Activated CD8-positive, alpha-beta memory T cell treated with anti-CD3 and anti-CD28 coated beads for 36 hours (primary cell): ENCODE measurements around the gene CDH23. TPM values are rescaled to one million over a fixed set of nuclear protein-coding genes. Genes with fewer than 3 reads are reported as not detected.

Source experiments
- CTCF ChIA-PET: fragments of 350-600 bp; sonication (Branson Sonifier 250); formaldehyde crosslinking; loops from one replicate; lab custom pipeline; 2021; ENCODE audit warnings: antibody characterized with exemption; lab: Charles Lee
- POLR2A ChIA-PET: fragments of 350-600 bp; sonication (Branson Sonifier 250); formaldehyde crosslinking; loops from one replicate; lab custom pipeline; 2021; ENCODE audit warnings: antibody characterized with exemption; lab: Charles Lee
- total RNA-seq, 2 experiments: library from RNA; stranded (reverse); gene quantifications; one replicate each; pipeline ENCODE4 v1.2.3, GENCODE V29; 2021

The CDH23 gene
- total RNA-seq, 2 experiments from 2014 or later: 0.25 to 0.55 TPM

DNA sequence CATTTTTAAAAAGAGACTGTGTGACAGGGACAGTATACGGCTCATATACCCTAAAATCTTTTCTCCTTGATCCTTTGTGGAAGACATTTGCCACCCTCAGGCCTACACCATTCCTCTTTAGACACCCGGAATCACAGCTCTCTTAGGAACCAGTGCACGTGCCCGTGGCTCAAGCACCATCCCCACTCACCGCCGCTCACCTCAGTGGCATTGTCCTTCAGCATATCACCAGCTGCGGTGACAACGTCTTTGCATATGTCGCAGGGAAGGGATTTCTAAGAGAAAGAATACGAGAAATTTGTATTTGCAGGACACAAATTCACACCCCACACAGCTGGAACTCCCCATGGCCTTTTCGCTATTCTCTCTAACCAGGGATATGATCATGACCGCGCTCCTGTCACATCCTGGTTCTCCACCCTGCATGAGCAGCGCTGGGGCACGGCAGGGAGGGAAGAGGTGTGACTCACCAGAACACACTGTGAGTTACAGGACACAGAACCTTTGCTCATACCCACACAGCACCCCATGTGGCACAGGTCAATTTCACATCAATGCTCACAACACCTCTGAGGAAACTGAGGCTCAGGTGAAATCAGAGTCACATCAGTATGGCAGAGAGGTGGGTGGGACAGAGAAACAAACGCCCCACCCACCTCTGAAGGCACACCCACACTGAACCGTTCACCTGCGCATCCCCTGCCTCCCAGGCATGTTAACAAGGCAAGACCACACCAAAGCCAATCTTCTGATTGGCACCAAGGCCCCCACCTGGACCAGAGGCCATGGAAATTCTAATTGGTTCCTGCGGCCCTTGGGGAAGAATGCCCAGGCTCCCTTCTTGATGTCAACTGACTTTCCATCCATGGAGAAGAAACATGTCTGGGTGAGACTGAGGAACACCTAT, 435.2 kb downstream of the CDH23 start:
- CTCF ChIA-PET: interaction anchor here (2.3 kb wide), 1 partner anchor 20 kb away, joined by 7 read pairs; no protein-coding TSS in a partner anchor

DNA sequence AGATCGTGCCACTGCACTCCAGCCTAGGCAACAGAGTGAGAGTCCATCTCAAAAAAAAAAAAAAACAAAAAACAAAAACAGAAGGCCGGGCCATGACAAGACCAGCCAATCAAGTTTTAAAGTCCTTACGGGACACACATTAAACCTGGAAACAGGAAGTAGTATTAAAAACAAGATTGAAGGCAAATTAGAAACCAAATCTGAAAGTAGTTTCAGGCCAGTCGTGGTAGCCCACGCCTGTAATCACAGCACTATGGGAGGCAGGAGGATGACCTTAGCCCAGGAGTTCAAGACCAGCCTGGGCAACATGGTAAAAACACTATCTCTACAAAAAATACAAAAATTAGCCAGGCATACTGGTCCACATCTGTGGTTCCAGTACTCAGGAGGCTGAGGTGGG, 436.2 kb downstream of the CDH23 start:
- POLR2A ChIA-PET: no interaction called here
- CTCF ChIA-PET: no interaction called here

More for the DNA sequence above, 435.2 kb downstream of the CDH23 start:
- POLR2A ChIA-PET: no interaction called here

DNA sequence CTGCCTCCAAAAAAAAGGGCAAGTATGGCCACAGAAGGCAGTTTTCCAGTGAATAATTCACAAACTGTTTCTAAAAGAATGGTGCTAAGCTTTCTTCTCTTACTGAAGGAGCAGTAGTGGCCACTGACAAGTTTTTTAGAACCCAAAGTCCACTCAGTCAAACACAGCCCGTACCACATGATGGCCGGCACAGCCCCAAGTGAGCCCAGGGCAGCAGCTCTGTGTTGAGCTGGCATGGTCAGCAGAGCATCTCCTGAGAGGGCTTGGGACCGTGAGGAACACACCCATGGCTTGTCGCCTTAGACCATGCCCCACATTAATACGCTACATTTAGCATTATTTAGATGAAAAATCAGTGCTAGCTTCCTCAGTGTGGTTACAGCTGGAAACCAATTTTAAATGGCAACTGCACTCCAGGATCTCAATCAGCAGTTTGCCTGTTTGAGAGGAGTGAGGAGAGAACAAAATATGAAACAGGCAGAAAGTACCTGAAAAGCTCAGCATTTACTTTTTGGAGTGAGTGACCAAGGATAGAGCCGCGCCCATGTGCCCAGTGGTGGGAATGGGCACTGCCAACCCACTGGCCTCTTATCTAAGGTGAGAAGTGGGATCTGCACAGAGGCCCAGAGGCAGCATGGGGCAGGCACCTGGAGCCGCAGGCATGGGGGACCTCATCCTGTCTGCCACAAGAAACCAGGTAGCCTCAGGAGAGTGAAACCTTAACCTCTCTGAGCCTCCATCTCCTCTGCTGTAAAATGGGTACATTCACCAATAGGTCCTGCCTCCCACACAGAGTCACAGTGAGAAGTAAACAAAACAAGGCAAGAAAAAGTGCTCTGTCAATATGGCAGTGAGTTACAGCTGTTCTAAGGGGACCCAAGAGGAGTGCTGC, 437.0 kb downstream of the CDH23 start:
- ChIA-PET CTCF (no interaction called here), POLR2A (no interaction called here)

- POLR2A ChIA-PET: no interaction called here
- CTCF ChIA-PET: no interaction called here
These were observed 437.6 kb downstream of the CDH23 start for GRCh38 chr10:71834343-71834674.

DNA sequence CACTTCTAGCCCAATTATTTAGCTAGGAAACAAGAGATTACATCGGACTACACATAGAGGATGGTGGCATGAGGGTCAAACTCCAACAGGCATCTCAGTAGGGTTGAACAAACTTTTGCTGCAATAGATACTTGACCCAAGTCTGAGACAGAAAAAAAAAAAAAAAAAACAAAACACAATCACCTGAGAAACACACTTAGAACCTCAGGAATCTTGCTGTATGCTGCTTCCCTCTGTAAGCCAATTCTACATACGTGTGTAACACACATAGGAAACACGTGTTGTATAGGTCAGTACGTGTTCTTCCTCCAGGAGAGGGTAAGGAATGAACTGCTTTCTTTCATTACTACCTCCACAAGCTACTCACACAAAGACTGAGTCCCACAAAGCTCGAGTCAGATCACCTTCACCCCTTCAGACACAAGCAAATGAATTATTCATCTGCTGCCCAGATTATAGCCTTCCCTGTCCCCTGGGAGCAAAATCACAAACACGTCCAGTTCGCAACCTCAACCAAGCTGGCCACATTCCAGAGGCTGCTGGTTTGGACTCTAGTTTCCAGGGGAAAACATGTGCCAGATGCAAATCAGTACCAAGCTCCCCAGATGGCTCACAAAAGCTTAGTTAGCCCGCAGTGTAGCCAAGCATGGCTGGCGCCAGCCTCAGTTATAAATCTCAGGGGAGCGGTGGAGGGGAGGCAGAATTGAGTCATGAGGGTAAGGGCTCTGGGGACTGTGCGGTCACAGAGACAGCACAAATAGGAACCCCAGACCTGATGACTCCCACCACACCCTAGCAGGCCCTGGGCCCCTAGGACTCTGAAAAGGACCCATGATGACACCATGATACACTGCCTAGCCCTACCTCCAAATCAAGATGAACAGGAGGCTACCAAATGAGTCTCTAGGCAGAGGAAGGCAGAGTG, 439.2 kb downstream of the CDH23 start:
- ChIA-PET POLR2A (no interaction called here), CTCF (interaction anchor here (0.7 to 1.0 kb wide), 2 partner anchors 67 to 1359 kb away, joined by 3 to 6 read pairs; no protein-coding TSS in a partner anchor)

DNA sequence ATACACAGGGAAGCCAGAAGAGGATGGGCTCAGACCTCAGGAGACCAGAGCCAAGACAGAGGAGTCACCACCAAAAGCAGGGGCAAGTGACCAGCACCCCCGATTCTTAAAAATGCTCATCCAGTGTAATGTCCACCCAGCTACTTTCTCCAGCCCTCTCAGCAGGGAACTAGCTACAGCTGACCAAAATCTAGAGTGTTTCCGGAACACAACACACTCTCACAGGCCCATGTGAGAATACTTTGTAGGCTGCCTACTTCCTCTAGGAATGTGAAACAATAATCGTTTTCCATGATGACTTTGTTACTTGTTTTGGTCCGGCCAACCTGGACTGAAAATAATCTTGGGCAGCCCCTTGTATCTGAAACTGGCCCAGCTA, 439.9 kb downstream of the CDH23 start:
- CTCF ChIA-PET: interaction anchor here (1.5 kb wide), 1 partner anchor 24 kb away, joined by 3 read pairs; no protein-coding TSS in a partner anchor

GRCh38 chr10:71837098-71837827, 440.5 kb downstream of the CDH23 start:
- ChIA-PET POLR2A (interaction anchor here (0.5 kb wide), 1 partner anchor 483 kb away, joined by 9 read pairs; no protein-coding TSS in a partner anchor), CTCF (interaction anchor here (1.1 to 1.5 kb wide), 2 partner anchors 20 to 24 kb away, joined by 3 to 5 read pairs; no protein-coding TSS in a partner anchor)

More for the DNA sequence above, 439.9 kb downstream of the CDH23 start:
- POLR2A ChIA-PET: interaction anchor here (0.5 kb wide), 1 partner anchor 484 kb away, joined by 9 read pairs; no protein-coding TSS in a partner anchor

GRCh38 chr10:71838264-71839211, 441.8 kb downstream of the CDH23 start:
- ChIA-PET POLR2A (interaction anchor here (0.6 to 1.0 kb wide), 2 partner anchors 13 to 89 kb away, joined by 3 to 6 read pairs; partner anchors contain the start of gene PSAP), CTCF (interaction anchor here (1.1 to 1.5 kb wide), 4 partner anchors 19 to 130 kb away, joined by 3 to 5 read pairs (median 3); no protein-coding TSS in a partner anchor)

GRCh38 chr10:71840177-71840957, 443.6 kb downstream of the CDH23 start:
- CTCF ChIA-PET: interaction anchor here (1.4 kb wide), 1 partner anchor 132 kb away, joined by 3 read pairs; no protein-coding TSS in a partner anchor
- POLR2A ChIA-PET: no interaction called here

DNA sequence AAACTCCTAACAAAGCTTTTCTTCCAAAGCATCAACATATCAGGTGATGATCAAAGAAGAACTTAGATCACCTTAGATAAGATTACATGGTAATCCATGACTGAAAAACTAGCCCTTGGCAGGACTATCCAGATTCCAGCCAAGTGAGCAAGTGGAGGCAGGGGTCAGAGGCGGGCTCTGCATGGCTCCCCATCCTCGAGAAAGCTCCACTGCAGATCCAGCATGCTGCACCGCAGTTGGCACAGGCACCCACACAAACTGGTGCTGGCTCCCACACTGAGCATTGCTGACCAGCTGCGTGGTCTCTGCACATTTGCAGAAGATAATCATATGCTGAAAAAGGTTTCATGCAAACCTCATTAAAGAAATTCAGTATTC, 444.2 kb downstream of the CDH23 start:
- ChIA-PET CTCF (no interaction called here), POLR2A (no interaction called here)

- CTCF ChIA-PET: interaction anchor here (1.2 to 1.5 kb wide), 2 partner anchors 8 to 54 kb away, joined by 3 to 4 read pairs; partner anchors contain the start of gene PSAP
- POLR2A ChIA-PET: no interaction called here
These were observed 445.7 kb downstream of the CDH23 start for GRCh38 chr10:71842422-71842821.

DNA sequence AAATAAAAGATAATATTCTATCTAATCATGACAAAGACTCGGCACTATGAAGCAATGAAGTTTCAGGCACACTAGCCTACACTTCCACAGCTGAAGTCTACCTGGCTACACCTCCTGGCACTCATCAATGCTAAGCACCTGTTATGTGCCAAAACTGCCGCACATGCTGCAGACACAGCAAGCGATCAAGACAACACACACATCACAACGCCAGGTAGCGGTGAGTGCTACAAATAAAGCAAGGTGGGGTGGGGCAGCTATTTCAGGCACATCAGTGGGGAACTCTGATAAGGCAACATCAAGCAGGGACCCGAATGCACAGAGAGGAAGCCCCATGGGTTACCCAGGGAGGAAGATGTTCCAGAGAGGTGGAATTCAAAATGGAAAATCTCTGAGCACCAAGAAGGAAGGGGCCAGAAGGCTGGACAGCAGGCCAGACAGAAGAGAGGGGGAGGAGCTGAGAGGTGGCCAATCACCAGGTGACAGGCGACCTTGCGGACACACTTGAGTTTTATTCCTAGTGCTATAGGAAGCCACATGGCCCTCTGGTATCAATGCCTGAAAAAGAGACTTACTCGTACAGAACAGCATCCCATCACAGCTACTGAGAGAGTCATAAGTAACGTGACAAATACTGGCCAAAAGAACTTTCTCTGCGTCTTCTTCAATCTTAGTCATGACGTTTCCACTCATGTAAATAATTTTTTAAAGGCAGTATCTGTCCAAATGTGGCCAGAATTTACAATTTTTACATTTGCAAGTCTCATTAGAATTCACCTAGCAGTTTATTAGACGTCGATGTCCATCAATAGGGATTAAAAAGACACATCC, 446.4 kb downstream of the CDH23 start:
- ChIA-PET CTCF (interaction anchor here (0.5 to 1.5 kb wide), 3 partner anchors 8 to 55 kb away, joined by 3 to 4 read pairs (median 3); partner anchors contain the start of gene PSAP), POLR2A (no interaction called here)

GRCh38 chr10:71844084-71844483, 447.4 kb downstream of the CDH23 start:
- CTCF ChIA-PET: no interaction called here
- POLR2A ChIA-PET: no interaction called here

DNA sequence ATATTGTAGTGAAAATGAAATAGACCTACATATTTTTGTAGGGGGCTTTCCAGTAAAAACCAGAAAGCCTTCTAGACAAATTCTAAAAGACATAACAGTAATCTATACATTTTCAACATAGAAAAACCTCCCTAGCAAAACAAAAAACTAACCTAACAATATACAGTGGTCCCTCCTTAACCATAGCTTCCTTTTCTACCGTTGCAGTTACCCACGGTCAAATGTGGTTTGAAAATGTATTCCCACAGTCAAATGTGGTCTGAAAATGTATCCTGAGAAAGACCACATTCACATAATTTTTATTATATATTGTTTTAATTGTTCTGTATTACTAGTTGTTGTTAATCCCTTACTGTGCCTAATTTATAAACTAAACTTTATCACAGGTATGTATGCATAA, 448.0 kb downstream of the CDH23 start:
- ChIA-PET POLR2A (no interaction called here), CTCF (no interaction called here)
